Astrocyte (in vitro differentiated cells and primary cell): ENCODE data around the gene CDC42EP3. TPM values are rescaled to one million over a fixed set of nuclear protein-coding genes. Genes with fewer than 3 reads are reported as not detected.
A peak's percentile ranks its signal among the peaks of the same experiment; 100 is the strongest.

Experiments used
- DNase-seq: peaks from one replicate; pipeline ENCODE4 v3.0.0-alpha.2; 2010; ENCODE audit warnings: low read depth
- FAIRE-seq: peaks from 2 replicates; lab custom pipeline; 2011; peaks lifted over from hg19 to GRCh38; lab: Jason Lieb, UNC
- H2AFZ ChIP-seq: 2 replicates; pipeline ENCODE4 v1.6.0; 2012; ENCODE audit warnings: low read depth, low read length, inconsistent platforms
- H3K27ac ChIP-seq: 2 replicates; pipeline ENCODE4 v1.5.1; 2011; ENCODE audit warnings: low read depth, low read length, inconsistent platforms
- H3K27me3 ChIP-seq: 2 replicates; pipeline ENCODE4 v1.6.0; 2011; ENCODE audit warnings: low read length, inconsistent platforms; ENCODE audit not compliant: insufficient read depth
- H3K36me3 ChIP-seq: 2 replicates; pipeline ENCODE4 v1.5.1; 2011; ENCODE audit warnings: low read length, inconsistent platforms; ENCODE audit not compliant: insufficient read depth
- H3K4me1 ChIP-seq: 2 replicates; pipeline ENCODE4 v1.5.1; 2011; ENCODE audit warnings: low read length, inconsistent platforms; ENCODE audit not compliant: insufficient read depth
- H3K4me2 ChIP-seq: 2 replicates; pipeline ENCODE4 v1.6.0; 2012; ENCODE audit warnings: low read length, inconsistent platforms
- H3K4me3 ChIP-seq: 2 replicates; pipeline ENCODE4 v1.5.1; 2011; ENCODE audit warnings: low read depth, mild to moderate bottlenecking, low read length, inconsistent platforms; ENCODE audit not compliant: insufficient read depth
- H3K79me2 ChIP-seq: 2 replicates; pipeline ENCODE4 v1.6.0; 2012; ENCODE audit warnings: mild to moderate bottlenecking, low read length, inconsistent platforms; ENCODE audit not compliant: insufficient read depth
- H3K9ac ChIP-seq: 2 replicates; pipeline ENCODE4 v1.6.0; 2012; ENCODE audit warnings: mild to moderate bottlenecking, low read length, inconsistent platforms
- H3K9me3 ChIP-seq: 2 replicates; pipeline ENCODE4 v1.5.1; 2012; ENCODE audit warnings: low read depth, mild to moderate bottlenecking, low read length, inconsistent platforms; ENCODE audit not compliant: insufficient read depth
- H4K20me1 ChIP-seq: 2 replicates; pipeline ENCODE4 v1.6.0; 2012; ENCODE audit warnings: low read length, inconsistent platforms; ENCODE audit not compliant: insufficient read depth
- H3K27ac Mint-ChIP-seq: one replicate; pipeline ENCODE4 v1.8.0; 2021; ENCODE audit warnings: mild to moderate bottlenecking, mixed read lengths; ENCODE audit not compliant: unreplicated experiment
- H3K27me3 Mint-ChIP-seq: one replicate; pipeline ENCODE4 v1.8.0; 2021; ENCODE audit warnings: low read depth, mixed read lengths; ENCODE audit not compliant: unreplicated experiment
- H3K36me3 Mint-ChIP-seq: one replicate; pipeline ENCODE4 v1.8.0; 2021; ENCODE audit warnings: low read depth, mixed read lengths; ENCODE audit not compliant: unreplicated experiment
- H3K4me1 Mint-ChIP-seq: one replicate; pipeline ENCODE4 v1.8.0; 2021; ENCODE audit warnings: low read depth, mixed read lengths; ENCODE audit not compliant: unreplicated experiment
- H3K4me3 Mint-ChIP-seq: one replicate; pipeline ENCODE4 v1.8.0; 2021; ENCODE audit warnings: mild to moderate bottlenecking, moderate library complexity, mixed read lengths; ENCODE audit not compliant: unreplicated experiment
- H3K9me3 Mint-ChIP-seq: one replicate; pipeline ENCODE4 v1.8.0; 2021; ENCODE audit warnings: mild to moderate bottlenecking, mixed read lengths; ENCODE audit not compliant: unreplicated experiment
- CTCF ChIP-seq: IDR thresholded peaks from 2 replicates; pipeline ENCODE4 v1.5.1; 2011; ENCODE audit warnings: low read depth, mild to moderate bottlenecking, inconsistent platforms, low read length, moderate library complexity; ENCODE audit not compliant: insufficient read depth
- EZH2 ChIP-seq: IDR thresholded peaks from 2 replicates; pipeline ENCODE4 v1.6.1; 2012; ENCODE audit warnings: mild to moderate bottlenecking, low read length, inconsistent platforms; ENCODE audit not compliant: insufficient read depth
- total RNA-seq: library from RNA; stranded (reverse); gene quantifications from 2 replicates; pipeline ENCODE4 v1.2.1, GENCODE V29; 2021

CDC42EP3 gene
- total RNA-seq, 1 donor from 2014 or later: 94.3 TPM

GRCh38 chr2:37642907-37643729 is 28.3 kb downstream of the CDC42EP3 start:
- Histone ChIP-seq H3K27ac (peak overlapping the region; percentile 80), H3K4me1 (peaks cover 45% of the 10 kb centered on the region), H4K20me1 (peaks cover 42% of the 10 kb centered on the region), H3K79me2 (peaks cover 68% of the 10 kb centered on the region), H3K4me2 (no peak overlapping the region), H3K9ac (peak overlapping the region; percentile 52), H3K36me3 (peaks cover 58% of the 10 kb centered on the region), H3K9me3 (no peaks in the 10 kb centered on the region), H3K4me3 (no peak overlapping the region), H2AFZ (no peak overlapping the region), H3K27me3 (no peaks in the 10 kb centered on the region)
- no peak for DNase-seq
- no peak overlapping the region for H3K27ac Mint-ChIP-seq
- peaks cover under 1% of the 10 kb centered on the region for H3K9me3 Mint-ChIP-seq
- FAIRE-seq: no peak
- no peaks in the 10 kb centered on the region for H3K27me3 Mint-ChIP-seq
- H3K4me3 Mint-ChIP-seq: no peak overlapping the region
- TF ChIP-seq EZH2 (no peak), CTCF (no peak)
- H3K4me1 Mint-ChIP-seq: peaks cover 29% of the 10 kb centered on the region
- H3K36me3 Mint-ChIP-seq: peaks cover 46% of the 10 kb centered on the region

- Histone ChIP-seq H4K20me1 (peaks cover 28% of the 10 kb centered on the region), H2AFZ (no peak overlapping the region), H3K9me3 (no peaks in the 10 kb centered on the region), H3K79me2 (peaks cover 54% of the 10 kb centered on the region), H3K4me3 (no peak overlapping the region), H3K36me3 (peaks cover 48% of the 10 kb centered on the region), H3K4me2 (peak overlapping the region; percentile 54), H3K27ac (peak overlapping the region; percentile 80), H3K4me1 (peaks cover 37% of the 10 kb centered on the region), H3K27me3 (no peaks in the 10 kb centered on the region), H3K9ac (peak overlapping the region; percentile 52)
- peak; percentile 91 for DNase-seq
- Mint-ChIP-seq H3K27ac (no peak overlapping the region), H3K9me3 (no peaks in the 10 kb centered on the region), H3K27me3 (no peaks in the 10 kb centered on the region), H3K4me3 (no peak overlapping the region), H3K4me1 (peaks cover 23% of the 10 kb centered on the region), H3K36me3 (peaks cover 35% of the 10 kb centered on the region)
- FAIRE-seq: peak; percentile 93
- TF ChIP-seq EZH2 (no peak), CTCF (no peak)
These were observed 29.8 kb downstream of the CDC42EP3 start for GRCh38 chr2:37641582-37642171.

- Mint-ChIP-seq H3K4me3 (no peak overlapping the region), H3K27ac (no peak overlapping the region), H3K36me3 (peaks cover 29% of the 10 kb centered on the region), H3K9me3 (no peaks in the 10 kb centered on the region), H3K27me3 (no peaks in the 10 kb centered on the region), H3K4me1 (peaks cover 19% of the 10 kb centered on the region)
- TF ChIP-seq CTCF (no peak), EZH2 (no peak)
- Histone ChIP-seq H3K4me1 (peaks cover 35% of the 10 kb centered on the region), H3K27me3 (no peaks in the 10 kb centered on the region), H3K4me3 (no peak overlapping the region), H3K27ac (no peak overlapping the region), H3K9ac (no peak overlapping the region), H3K36me3 (peaks cover 28% of the 10 kb centered on the region), H3K79me2 (peaks cover 34% of the 10 kb centered on the region), H4K20me1 (peaks cover 13% of the 10 kb centered on the region), H3K9me3 (no peaks in the 10 kb centered on the region), H3K4me2 (no peak overlapping the region), H2AFZ (no peak overlapping the region)
- no peak for DNase-seq
- FAIRE-seq: no peak
These were observed 31.8 kb downstream of the CDC42EP3 start for GRCh38 chr2:37639631-37640030.
